ENCODE results near the gene IAPP.
"Not testable (repeated sequence)": the region's sequence is repeated elsewhere in the genome, so short reads cannot be mapped to it uniquely, and the experiment has no call there.

The IAPP gene

GRCh38 chr12:21372602-21373001, at the start of gene IAPP:
Gene IAPP, plus strand, starts transcription at chr12:21372902. Its CDS starts 450 bp downstream, at chr12:21373352.
- no peak for DNase-seq

GRCh38 chr12:21323736-21324135, 49.0 kb upstream of the IAPP start:
- DNase-seq, result no peak

DNA sequence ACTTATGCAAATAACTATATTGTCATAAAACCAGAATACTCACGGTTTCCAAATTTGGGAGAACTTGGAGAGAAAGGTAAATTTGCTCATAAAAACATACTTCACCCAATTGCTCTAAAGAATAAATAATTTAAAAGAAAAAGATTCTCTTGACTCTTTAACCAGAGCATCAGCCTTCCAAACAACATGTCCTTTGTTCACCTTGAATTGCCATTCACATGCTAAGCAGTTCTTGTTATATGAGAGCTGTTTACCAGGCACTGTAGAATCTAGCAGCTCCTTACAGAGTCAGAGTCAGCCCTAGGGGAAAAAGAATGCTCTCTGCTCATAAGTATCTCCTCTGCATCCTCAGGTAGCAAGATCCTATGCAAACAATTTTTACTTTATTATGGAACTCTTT, 48.2 kb upstream of the IAPP start:
- no peak for DNase-seq

- no peak for DNase-seq
Measured at GRCh38 chr12:21328578-21328977, 44.1 kb upstream of the IAPP start.

GRCh38 chr12:21330682-21331253, 41.9 kb upstream of the IAPP start:
- DNase-seq, result no peak

DNA sequence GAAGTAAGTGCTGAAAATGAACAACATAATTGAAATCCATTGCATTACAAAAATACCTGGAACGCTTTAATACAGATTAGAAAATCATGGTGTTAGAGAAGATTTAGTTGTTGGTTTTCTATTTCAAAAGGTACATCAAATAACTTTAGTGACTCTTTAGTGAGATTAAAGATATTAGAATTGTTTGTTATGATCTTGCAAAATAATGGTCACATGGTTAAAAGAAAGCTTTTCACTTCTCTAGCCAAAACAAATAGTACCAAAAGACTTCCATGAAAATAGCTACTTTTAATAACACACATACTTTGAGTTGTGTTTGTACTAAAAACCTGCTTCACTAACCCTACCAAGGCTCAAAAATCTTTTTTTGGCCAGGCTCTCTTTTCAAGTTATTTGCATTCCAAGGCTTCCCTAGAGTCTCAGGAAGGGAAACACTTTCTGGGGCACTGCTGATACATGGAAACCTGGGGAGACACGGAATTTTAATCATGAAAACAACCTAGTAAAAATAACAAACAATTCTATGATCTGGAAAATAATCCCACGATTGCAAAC, 37.9 kb upstream of the IAPP start, which contains the start of gene SLCO1A2:
SLCO1A2 (minus strand) TSS at position 147 of the 555 bp plus-strand sequence. CDS start 270 bp downstream, outside the sequence.
- no peak for DNase-seq

GRCh38 chr12:21336656-21337055, 36.0 kb upstream of the IAPP start:
- no peak for DNase-seq

- DNase-seq, result no peak
Measured at GRCh38 chr12:21337453-21337852, 35.2 kb upstream of the IAPP start.

- DNase-seq, result no peak
Measured at GRCh38 chr12:21337959-21338744, 34.5 kb upstream of the IAPP start.

- DNase-seq, result no peak
Measured at GRCh38 chr12:21339921-21340320, 32.8 kb upstream of the IAPP start.

- DNase-seq, result no peak
Measured at GRCh38 chr12:21340403-21340802, 32.3 kb upstream of the IAPP start.

DNA sequence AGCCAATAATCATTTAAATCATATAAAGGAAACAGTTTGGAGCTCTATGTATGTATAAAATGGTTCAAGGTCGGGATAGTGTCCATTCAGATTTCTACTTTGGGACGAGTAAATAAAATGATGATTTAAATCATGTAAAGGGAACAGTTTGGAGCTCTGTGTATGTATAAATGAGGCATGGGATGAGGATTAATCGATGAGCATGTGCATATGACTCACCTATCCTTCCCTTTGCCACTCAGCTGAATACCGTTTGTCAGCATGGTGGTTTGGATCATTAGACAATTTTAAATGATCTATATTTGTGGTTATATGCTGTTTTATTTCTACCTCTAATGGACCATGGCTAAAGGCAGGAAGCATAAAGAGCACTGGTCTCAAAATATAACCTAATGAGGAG, 30.9 kb upstream of the IAPP start:
- DNase-seq, result no peak

GRCh38 chr12:21343636-21344035, 29.1 kb upstream of the IAPP start:
- DNase-seq, result no peak

DNA sequence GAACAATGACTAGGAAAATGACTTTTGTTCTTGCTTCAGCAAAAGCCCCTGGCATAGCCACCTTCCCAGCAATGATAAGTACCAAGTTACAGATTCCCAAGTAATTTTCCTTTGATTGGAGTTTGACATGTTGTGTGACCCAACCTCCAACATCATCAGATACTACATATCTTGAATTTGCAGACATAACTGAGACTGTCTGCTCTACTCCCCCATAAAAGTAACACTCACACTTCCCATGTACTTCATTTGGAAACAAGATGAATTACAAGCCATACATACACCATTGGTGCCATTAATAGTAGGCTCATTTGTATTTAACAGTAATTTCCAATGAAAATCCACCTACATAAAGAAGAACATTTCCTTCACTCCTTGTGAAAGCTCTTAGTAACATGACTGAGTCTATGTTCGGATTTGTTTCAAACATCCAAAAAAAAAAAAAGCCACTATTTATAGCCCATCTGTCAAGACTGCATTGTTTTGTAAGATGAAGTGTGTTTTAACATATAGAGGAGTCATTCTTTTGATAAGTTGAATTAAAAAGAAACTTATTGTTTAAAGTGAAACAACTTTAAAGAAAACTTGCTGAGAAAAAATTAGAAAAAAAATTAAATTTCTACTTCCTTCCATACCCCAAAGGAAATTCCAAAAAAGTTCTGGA, 26.0 kb upstream of the IAPP start:
- no peak for DNase-seq

DNA sequence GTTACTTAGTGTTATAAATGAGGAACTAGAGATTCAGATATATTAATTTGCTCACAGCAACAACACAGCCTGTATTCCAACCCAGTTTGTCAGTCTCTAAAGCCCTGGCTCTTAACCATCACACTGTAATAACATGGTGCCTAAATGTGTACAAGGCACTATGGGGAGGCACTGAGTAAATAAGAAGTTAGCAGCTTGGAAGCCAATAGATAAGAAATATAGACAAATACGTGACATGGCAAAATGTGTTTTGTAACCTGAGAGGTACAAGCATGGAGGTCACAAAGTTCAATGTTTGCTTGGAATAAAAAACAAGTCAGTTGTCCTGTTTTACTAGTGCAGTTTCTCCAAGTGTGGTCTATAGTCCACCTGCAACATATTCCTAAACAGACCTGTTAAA, 21.7 kb upstream of the IAPP start:
- no peak for DNase-seq

GRCh38 chr12:21353487-21353886, 19.2 kb upstream of the IAPP start:
- DNase-seq, result no peak

DNA sequence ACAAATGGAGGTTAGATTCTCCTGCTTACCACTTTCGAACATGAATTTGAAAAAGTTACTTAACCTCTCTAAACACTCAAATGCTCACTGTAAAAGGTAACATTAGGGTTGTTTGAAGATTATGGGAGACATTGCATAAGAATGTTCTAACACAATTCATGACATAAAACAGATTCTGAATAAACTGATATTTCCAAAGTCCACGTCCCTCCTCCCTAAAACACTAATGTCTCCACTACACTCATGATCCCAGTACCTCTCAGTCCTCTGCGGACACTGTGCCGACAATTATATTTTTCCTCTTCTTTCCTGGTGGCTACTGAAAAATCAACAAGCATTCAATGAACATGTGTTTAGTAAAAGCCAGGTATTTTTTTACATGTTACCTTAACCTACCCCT, 18.8 kb upstream of the IAPP start:
- DNase-seq, result no peak

DNA sequence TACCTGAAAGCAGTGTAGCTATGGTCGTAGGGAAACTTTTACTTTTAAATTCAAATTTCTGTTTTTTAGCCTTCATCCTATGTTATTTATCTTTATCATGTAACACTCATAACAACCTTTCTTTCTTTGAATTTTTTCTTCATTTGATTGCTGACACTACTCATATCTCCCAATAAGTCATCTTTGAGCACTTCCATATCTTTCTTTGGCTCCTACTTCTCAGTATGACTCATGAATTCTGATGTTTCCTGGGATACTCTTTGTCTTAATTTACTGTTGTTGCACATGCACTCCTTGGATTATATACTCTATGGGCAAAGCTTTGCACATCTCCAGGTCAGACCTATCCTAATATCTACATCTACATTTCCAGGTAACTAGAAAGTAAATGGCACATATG, 18.1 kb upstream of the IAPP start:
- no peak for DNase-seq

DNA sequence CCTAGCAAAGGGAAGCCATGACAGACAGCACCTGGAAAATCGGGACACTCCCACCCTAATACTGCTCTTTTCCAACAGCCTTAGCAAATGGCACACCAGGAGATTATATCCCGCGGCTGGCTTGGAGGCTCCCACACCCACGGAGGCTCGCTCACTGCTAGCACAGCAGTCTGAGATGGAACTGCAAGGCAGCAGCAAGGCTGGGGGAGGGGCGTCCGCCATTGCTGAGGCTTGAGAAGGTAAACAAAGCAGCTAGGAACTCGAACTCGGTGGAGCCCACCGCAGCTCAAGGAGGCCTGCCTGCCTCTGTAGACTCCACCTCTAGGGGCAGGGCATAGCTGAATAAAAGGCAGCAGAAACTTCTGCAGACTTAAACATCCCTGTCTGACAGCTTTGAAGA, 12.1 kb upstream of the IAPP start:
- DNase-seq, result not testable (repeated sequence)

- no peak for DNase-seq
Measured at GRCh38 chr12:21369141-21369980, 3.3 kb upstream of the IAPP start.

DNA sequence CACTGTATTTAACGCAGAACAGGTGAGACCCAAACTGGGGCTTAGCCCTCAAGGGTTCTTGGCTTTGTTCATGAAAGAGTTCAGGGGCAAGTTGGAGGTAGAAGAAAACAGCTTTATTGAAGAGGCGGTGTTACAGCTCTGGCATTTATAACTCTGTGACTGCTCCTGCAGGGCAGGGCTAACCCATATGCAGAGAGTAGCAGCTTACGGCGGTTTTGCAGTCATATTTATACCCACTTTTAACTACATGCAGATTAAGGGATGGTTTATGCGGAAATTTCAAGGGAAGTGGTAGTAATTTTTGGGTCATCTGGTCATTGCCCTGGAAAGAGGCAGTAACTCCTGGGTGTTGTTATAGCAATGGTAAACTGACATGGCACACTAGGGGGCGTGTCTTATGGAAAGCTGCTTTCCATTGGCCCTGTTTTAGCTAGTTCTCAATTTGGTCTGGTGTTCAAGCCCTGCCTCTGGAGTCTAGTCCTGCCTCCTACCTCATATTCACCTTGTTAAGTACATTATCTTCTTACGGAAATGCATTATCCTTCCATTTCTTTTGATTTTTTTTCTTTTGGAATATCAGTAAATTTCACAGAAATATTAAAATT, 1.8 kb upstream of the IAPP start:
- DNase-seq, result no peak

GRCh38 chr12:21379218-21379617, 6.5 kb downstream of the IAPP start:
- no peak for DNase-seq
